ENCODE measurements around the gene FAM120A.
"Not testable (repeated sequence)": the region's sequence is repeated elsewhere in the genome, so short reads cannot be mapped to it uniquely, and the experiment has no call there.

FAM120A gene

DNA sequence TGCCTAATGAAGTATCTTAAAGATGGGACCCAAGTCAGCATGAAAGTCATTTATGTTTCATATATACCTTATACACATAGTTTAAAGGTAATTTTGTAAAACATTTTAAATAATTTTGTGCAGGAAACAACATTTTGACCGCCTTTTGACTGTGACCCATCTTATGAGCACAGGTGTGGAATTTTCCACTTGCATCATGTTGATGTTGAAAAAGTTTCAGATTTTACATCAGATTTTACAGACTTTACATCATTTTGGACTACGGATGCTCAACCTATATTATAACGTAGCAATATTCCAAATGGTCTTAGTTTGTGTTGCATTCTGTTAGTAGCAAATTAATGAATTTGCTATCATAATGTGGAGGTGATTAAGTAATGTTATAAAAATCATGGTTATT is 23.6 kb downstream of the FAM120A start:
- no peak for FAIRE-seq

DNA sequence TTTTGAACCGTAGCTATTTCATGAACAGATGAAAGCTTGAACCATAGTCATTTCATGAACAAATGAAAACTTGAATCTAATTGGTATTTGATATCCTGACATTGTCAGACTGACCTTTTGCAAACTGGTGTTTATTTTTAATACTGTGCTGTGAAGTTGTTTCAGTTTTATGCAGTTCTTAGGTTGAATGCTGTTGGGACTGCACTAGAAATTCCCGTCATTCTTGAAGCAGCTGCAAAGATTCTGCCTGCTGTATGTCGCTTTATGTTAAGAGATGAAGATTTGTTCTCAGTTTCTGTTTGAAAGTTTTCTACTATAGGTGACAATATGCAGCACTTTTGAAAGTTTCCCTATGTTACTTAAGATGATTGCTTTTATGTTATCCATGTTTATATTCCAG is 24.4 kb downstream of the FAM120A start:
- no peak for FAIRE-seq

DNA sequence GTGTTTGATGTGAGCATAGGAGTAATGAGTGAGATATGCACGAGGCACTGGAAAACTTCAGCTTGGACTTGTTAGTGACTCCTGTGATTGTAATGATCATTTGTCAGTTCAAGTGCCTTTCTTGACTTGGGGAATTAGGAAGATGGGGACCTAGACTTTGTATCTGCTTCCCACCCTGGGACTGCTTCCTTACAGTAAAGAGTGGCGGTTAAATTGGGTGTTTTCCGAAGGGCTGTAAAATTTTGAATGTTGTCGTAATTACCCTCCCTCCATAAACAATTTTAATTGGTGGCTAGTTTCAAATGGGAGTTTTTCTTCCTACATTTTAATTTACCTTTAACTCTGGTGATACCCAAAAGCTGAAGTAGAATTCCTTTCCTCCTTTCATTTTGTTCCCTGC is 25.4 kb downstream of the FAM120A start:
- no peak for FAIRE-seq

DNA sequence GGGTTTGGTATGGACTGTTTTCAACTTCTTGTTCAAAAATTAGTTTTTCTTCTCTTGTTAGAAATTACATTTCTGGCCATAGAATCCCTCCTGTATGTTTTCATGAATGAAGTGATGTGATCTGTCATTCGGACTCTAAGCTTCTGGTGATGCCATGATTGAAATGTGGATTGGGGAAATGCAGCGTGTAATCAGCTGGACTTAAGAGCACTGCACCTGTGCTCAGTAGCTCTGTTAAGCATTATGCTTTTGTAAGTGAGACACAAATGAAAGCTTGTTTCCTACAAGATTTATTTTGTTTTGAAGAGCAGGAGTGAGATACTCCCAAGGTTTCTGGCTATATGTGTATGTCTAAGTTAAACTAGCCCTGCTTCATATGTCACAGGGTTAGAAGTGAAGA is 25.9 kb downstream of the FAM120A start:
- FAIRE-seq, result no peak

DNA sequence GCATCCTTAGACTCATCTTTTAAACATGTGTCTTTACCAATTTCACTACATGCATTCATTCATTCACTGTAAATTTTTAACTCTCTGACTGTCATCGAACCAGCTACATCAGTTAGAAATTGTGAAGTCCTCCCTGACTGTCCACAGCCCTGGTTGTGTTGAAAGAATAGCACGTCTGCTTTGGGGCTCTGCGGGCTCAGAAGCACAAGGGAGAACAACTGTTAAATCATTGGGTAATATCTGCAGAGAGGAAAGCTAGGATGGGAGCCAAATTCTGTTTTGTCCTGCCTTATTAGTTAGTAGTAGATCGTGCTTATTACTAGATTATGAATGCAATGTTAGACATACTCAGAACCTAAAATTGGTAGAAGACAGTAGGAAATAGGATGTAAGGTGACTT is 28.2 kb downstream of the FAM120A start:
- FAIRE-seq, result no peak

DNA sequence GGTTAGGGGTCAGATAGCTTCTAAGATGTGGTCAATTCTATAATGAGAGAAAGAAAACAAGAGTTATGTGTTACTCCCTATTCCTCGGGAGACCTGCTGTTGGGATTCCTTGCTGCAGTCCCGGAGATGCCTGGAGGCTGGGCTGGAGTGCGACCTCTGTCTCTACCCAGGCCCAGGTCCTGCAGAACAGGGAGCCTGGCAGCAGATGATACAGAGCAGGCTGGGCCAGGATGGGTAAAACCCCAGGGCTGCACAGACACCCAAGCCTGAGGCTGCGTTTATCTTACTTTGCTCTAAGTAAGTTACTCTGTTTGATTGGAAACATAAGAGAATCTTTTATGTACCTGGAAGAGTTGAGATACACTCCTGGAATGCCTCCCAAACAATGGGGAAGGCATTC is 28.8 kb downstream of the FAM120A start:
- no peak for FAIRE-seq

DNA sequence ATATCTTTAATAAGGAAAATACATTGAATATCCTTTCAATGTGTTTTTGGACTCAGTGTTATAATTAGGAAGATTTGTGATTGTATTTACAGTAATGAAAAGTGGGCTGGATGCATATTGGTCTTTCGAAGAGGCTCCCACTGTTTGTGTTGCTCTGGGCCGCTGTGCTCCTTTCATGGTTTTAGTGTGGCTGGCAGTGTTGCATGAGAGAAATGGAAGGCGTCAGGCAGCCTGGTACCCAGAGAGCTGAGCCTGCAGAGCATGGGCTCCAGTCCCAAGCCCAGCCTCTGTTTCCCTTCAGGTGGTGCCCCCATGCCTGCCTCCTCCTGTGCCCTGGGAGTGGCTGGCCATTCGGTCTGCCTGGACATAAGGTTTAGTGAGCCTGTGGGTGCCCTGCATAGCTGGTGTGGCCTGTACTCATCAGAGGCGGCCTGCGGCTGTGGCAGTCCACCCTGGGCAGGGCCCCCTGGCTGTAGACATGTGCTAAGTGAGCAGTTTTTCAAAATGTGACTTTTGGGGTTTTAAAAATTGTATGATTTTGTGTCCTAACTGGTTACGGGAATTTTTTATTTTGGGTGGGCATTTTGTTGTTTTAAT is 29.3 kb downstream of the FAM120A start:
- FAIRE-seq, result no peak

DNA sequence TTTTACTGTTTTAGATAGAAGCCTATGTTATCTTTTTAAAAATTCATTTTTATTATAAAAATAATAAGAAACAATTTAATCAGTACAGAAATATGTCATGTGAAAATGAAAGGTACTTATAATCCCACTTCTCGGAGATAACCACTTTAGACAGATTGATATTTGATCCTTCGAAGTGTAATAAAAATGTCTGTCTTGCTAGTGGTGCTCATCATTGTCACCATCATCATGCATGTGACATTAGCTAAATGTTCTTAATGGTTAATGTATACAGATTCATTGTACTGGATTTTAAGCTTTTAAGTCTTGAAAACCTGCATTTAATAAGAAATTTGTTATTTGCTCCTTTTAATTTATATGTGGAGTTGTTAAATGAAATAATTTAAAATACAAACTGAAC is 32.0 kb downstream of the FAM120A start:
- no peak for FAIRE-seq

DNA sequence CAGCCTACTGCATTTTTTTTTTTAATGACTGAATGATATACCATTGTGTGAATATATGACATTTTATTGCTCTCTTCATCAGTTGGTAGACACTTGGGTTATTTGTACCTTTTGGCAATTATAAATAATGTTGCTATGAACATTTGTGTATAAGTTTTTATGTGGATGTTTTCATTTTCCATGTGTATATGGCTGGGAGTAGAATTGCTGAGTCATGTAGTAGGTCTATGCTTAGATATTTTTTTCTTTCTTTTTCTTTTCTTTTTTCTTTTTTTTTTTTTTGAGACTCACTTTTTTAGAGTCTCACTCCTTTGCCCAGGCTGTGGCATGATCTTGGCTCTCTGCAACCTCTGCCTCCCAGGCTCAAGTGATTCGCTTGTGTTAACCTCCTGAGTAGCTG is 34.8 kb downstream of the FAM120A start:
- FAIRE-seq, result no peak

DNA sequence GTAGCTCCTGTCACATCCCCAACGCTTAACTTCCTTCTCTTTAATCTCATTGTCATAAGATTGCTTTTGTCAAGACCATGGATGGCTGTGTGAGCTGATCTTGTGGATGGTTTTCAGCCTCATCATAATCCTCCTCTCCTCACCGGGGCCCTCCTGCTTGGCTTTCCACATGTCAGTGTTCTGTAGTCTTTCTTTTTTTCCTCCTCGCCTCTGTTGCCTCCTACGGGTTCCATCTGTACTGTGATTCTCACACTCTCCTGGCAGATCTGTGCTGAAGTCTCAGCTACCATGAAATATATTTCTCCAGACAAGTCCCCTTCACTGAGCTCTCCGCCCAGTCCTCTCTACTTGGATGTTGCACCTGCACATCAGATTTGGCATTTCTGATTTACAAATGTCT is 36.8 kb downstream of the FAM120A start:
- no peak for FAIRE-seq

DNA sequence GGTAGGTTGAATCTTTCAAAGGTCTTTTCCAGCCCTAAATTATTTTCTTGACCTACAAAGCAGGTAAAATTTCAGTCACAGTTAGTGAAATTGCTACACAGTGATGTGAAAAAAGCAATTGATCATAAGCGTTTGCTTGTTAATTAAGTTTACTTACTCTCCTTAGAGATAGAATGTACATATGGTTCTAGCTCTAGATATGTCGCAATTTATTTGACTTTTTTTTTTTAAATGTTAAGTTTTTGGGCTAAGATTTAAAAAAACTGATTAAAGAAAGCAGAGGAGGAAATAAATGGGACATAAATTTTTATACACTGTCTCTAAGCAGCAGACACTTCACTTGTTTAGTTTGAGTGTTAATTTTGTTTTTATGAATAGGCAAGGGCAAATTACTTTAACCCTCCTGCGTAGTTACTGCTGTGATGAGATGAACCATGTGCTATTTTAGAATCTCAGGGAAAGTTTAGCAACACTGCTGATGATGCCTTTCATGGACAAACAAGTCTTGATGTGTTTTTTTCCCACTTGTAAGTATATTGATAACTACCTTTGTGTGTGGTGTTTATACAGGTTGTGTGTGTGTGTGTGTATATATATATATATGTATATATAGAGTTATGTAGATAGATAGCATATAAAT is 40.2 kb downstream of the FAM120A start:
- FAIRE-seq, result no peak

DNA sequence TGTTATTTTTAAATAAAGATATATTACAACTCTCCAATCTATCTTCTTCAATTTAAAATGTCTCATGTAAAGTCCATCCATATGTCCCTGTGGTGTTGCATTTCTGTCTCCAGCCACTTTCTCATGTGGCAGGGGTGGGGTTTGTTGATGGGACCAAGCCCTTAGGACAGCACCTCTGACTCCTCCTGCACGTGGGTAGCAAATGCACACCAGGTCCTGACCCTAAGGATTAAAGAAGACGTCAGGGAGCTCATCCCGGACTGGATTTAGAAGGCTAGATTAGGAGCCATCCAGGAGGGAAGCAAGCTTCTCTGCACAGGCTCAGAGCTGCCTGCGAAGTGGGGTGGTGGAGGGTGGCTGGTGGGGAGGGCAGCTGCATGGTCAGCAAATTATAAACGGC is 40.8 kb downstream of the FAM120A start:
- FAIRE-seq, result no peak

DNA sequence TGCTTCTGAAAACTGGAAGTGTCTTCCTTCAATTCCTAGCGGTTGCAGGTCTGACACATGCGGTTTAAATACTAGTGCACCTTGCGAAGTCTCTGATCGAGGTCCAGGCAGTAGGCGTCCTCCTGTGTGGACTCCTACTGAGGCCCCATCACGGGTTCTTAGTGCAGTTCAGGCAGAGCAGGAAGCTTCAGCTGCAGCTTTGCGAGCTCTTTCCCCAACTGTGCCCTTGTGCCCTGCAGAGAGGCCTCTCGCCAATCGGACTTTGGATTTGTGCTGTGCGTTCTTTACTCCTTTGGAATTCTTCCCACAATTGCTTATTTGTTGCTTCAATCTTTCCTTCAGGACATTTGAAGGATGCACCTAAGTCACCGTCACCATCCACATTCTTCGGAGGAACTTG is 42.5 kb downstream of the FAM120A start:
- no peak for FAIRE-seq

DNA sequence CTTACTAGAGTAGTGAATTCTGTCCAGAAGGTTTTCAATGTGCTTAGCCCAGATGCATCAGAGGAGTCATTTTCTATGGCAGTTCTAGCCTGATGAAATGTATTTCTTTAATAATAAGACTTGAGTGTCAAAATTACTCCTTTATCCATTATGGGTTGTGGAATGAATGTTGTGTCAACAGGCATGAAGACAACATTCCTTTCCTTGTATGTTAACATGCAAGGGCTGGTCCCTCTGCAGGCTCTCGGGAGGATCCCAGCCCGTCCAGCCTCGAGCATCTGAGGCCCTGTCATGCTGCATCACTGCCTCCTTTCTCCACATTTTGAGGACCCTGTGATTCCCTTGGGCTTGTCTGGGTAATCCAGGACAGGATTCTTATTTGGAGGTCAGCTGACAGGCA is 44.8 kb downstream of the FAM120A start:
- FAIRE-seq, result no peak

DNA sequence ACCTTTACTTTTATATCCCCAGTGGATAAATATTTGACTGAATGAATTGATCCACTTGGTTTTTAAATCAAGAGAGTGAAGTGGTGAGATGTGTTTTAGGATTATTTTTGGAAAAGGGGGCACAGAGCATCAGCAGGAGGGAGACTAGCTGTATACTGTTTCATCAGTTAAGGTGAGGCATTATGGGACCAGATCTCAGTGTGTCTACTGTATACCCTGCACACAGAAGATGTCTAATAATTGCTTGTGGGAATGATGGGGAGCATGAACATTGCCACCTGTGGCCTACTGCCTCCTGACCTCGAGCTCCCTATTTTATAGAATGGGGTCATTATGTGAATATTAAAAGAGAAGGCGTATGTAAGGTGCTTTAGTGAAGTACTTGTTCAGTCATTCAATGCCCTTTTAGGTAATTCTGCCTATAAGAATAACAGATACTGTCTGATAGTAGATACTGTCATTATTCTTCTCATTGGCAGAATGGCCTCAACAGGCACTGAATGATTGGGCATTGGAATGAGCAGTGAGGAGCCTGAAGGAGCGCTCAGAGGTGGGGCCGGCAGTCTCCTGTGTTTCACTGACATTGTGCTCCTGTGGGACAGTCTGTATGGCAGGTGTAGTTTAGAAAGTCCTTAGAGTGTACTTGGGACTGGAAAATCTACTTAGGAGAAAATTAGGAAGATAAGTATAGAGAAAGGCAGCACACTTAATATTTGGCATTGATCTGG is 49.2 kb downstream of the FAM120A start:
- no peak for FAIRE-seq

DNA sequence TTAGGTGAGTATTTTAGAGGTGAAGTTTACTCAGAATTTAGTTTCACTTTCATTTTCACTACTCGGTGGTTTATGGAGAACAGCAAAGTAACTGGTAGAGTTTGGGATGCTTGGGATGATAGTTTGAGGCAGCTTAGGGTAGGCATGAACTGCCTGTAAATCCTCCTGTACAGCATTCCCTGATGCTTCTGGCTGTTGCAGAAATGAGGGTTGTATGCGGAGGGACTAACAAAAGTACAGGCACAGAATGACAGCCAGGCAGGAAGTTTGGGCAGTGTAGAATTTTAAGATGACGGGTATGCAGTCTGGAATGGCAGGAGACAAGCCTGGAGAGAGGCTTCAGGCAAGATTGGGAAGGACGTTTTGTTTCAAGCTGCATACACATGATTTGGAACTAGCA is 49.9 kb downstream of the FAM120A start:
- no peak for FAIRE-seq

DNA sequence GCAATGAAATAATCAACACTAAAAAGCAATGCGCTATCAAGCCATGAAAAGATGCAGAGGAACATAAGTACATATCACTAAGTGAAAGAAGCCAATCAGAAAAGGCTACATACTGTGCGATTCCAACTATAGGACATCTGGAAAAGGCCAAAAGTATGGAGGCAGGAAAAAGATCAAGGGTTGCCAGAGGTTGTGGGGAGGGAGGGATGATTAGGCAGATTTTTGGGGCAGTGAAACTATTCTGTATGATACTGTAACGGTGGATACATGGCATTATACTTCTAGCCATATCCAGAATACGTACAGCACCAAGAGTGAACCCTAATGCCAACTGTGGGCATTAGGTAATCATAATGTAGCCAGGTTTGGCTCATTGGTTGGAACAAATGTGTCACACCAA is 51.9 kb downstream of the FAM120A start:
- no peak for FAIRE-seq

DNA sequence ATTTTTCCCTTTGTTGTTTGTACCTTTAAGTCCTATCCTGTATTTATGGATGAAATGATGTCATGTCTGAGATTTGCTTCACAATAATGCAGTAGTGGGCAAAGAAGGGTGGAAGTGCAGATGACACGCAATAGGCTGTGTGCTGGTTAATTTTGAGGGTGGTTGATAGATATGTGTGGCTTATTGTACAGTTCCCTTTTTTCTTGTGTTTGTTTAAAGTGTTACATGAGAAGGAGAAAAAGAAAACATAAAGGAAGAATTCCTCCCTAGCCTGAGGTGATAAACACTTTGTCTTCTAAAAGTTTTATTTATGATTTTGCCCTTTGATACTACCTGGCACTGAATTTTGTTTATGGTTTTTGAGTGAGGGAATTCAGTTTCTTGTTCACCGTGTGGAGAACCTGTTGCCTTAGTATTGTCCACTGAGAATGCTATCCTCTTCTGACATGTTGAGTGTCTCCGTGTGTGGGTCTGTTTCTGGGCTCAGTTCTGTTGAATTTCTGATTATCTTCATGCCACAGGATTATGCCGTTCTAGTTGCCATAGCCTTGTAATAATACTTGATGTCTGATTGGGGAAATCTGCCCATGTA is 54.2 kb downstream of the FAM120A start:
- FAIRE-seq, result no peak

DNA sequence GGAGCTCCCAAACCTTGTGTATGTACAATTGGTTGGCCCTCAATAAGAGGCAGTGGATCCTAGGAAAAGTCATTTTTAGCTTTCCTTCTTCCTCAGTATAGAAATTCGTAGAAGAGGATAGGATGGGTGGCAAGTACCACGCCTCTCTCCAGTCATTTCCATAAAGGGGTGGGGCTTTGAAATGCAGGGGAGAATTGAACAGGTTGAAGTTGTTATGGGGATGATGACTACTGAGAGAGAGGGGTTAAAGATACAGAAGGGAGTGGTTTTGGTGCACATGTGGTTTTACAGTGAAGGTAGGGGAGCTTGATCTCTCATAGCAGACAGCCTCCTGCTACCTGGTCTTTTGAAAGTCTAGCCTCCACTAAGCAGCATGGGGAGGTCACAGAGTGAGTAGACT is 56.3 kb downstream of the FAM120A start:
- FAIRE-seq, result no peak

DNA sequence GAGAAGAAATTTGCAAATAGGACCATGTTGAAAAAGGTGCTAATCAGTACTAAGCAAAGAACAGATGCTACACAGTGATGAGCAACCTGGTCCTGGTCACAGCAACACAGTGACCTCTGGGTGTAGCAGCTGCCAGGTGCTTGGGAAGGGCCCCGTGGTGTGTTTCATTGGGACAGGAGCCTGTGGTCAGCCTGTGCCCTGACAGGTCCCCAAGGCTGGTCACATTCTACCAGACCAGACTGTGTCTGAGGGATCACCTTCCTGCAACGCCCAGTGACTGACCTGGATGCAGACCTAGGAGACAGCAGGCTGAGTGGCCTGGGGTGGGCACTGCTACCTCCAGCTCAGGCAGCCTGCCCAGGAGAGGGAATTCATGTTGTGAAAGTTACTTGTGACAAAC is 56.7 kb downstream of the FAM120A start:
- no peak for FAIRE-seq

DNA sequence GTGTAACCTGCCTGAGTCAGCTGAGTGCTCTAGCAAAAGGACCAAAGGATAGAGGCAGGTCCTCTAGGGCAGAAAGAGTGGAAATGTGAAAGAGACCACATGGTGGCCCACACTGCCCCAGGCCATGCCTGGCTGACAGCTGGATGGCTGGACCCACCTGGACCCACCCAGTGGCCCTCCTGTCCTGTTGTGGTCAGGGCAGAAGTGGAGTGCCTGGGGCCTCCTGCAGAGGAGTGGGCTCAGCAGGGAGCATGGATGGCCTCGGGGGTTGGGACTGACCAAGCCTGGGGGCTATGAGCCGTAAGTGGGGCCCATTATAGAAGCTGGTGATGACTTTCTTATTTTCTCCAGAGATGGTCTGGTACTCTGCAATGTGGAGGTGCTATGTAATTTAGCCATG is 57.6 kb downstream of the FAM120A start:
- no peak for FAIRE-seq

DNA sequence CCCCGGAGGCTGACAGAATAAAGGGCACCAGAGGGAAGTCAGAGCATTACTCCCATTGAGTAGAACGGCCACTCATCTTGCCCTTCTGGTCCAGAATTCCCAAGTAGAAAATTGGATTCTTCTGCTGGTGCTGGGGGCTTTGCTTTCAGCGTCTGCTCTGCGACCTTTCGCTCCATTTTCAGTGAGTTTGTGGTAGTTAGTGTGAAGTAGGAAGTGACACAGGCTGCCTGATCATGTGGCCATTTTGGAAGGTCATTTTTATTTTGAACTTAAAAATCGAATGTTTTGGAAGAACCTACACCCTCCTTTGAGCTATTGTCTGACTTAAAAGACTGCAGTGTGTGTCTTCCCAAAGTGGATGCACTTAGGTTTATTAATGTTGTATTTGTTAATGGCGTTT is 58.6 kb downstream of the FAM120A start:
- FAIRE-seq, result no peak

DNA sequence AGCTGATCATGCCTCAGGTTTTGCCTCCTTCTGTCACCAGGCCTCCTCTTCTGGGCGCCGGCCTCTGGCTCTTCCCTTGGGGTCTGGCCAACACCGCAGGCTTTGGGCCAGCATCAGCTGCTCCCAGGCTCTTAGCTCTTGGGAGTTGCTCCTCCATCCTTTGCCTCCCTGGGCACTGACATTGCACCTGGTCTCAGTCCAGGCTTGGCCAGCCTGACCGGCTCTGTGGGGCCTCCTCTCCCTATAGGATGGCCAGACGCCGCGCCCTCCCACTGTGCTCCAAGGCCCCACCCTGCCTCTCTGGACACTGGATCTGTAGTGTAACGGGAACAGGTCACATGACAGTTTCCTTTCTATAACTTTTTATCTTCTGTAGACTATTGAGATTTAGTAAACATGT is 59.7 kb downstream of the FAM120A start:
- FAIRE-seq, result not testable (repeated sequence)

DNA sequence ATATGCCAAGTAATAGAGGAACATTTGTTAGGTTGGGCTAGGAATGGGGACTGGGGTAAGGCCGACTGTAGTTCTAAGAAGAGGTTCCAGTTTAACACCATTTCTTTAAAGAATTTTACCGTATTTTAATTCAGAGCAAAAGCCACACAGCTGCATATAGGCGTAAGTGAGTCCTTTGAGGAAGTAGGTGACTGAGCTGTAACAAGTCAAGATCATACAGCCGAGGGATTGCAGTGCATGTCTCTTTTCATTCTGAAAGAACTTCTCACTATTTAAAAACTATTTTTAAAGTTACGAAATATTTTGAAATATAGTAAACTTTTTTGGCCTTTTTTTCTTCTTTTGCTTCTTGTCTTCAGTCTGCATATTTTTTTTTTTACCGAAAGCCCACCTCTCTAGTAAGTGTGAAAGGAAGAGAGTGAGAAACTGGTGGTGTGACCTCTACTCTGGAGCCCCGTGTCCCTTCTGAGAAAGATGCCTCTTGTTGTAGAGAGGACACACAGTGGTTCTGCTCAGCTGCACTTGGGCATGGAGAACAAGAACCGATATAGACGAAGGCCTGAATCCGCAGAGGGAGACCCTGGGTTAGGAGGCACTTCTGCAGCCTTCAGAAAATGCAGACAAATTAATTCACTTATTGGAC is 60.8 kb downstream of the FAM120A start:
- not testable (repeated sequence) for FAIRE-seq

All from colon (tissue), 2 donors.